ENCODE data around the gene PDCL3.

PDCL3 gene

DNA sequence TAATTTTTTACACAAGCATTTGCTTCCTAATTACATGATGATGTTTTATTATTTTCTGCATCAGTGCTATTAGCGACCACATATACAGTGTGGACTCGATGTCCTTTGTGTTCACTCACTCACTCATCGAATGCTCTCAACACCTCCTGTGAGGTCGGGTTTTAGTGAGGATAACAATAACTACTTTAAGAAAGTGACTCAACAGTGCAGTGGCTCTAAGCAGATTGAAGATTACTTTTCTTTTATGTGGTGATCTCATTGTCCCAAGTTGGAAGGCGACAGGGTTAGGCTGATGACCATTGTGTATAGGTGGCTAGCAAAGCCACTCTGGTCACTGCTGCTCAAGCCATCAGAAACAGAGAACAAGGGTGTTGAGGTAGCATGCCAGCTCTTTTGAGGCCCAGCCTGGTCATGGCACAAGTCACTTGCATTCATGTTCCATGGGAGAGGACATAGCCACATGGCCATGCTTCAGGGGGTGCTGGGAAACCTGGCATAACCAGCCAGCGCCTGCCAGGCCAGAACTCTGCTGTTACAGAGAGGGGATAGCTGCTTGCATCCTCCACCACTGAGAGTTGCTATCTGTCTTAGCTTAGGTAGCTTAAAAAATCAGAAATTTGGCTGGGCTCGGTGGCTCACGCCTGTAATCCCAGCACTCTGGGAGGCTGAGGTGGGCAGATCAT, 60.4 kb downstream of the PDCL3 start:
- Histone ChIP-seq H3K4me2 (ENCODE audit: low read depth, low read length) (no peak overlapping the region), H3K27me3 (replicated peaks; ENCODE audit: insufficient read depth, low read length) (no peaks in the 10 kb centered on the region), H3F3A (ENCODE audit: insufficient read depth, low read length) (no peaks in the 10 kb centered on the region), H3K4me1 (ENCODE audit: low read length) (no peaks in the 10 kb centered on the region), H3K79me2 (ENCODE audit: low read length) (no peaks in the 10 kb centered on the region), H3K4me3 (ENCODE audit: low read length) (no peak overlapping the region), H3K9me2 (replicated peaks; ENCODE audit: insufficient read depth, low read length) (no peaks in the 10 kb centered on the region), H3K36me3 (replicated peaks; ENCODE audit: insufficient read depth, low read length) (no peaks in the 10 kb centered on the region), H3K9ac (ENCODE audit: low read length) (no peak overlapping the region), H2AFZ (ENCODE audit: low read length) (no peak overlapping the region), H3K27ac (ENCODE audit: low read length) (no peak overlapping the region), H3K9me3 (replicated peaks; ENCODE audit: insufficient read depth, low read length) (no peaks in the 10 kb centered on the region), H4K20me1 (ENCODE audit: insufficient read depth, low read length) (no peaks in the 10 kb centered on the region)
- no peak for DNase-seq
- no peak for TF ChIP-seq EZH2phosphoT487 (IDR thresholded peaks at IDR 0.05; ENCODE audit: low read length)
- TF ChIP-seq, protein P1, sequence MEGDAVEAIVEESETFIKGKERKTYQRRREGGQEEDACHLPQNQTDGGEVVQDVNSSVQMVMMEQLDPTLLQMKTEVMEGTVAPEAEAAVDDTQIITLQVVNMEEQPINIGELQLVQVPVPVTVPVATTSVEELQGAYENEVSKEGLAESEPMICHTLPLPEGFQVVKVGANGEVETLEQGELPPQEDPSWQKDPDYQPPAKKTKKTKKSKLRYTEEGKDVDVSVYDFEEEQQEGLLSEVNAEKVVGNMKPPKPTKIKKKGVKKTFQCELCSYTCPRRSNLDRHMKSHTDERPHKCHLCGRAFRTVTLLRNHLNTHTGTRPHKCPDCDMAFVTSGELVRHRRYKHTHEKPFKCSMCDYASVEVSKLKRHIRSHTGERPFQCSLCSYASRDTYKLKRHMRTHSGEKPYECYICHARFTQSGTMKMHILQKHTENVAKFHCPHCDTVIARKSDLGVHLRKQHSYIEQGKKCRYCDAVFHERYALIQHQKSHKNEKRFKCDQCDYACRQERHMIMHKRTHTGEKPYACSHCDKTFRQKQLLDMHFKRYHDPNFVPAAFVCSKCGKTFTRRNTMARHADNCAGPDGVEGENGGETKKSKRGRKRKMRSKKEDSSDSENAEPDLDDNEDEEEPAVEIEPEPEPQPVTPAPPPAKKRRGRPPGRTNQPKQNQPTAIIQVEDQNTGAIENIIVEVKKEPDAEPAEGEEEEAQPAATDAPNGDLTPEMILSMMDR (IDR thresholded peaks at IDR 0.05; ENCODE audit: low read length), result no peak
- no peak for TF ChIP-seq EZH2 (optimal IDR thresholded peaks at IDR 0.05; ENCODE audit: low read depth, low read length)

DNA sequence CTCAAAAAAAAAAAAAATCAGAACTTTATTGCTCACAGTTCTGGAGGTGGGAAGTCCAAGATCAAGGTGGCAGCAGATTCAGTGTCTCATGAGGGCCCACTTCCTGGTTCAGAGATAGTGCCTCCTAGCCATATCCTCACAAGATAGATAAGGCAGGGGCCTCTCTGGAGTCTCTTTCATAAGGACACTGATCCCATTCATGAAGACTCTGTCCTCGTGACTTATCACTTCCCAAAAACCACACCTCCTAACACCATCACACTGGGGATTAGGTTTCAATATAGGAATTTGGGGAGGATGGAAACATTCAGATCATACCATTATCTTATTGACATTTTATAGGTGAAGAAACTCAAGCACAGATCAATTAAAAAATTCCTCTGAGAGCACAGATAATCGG, 61.1 kb downstream of the PDCL3 start:
- H2AFZ ChIP-seq (ENCODE audit: low read length), result no peak overlapping the region
- H3K4me2 ChIP-seq (ENCODE audit: low read depth, low read length), result no peak overlapping the region
- no peak overlapping the region for H3K4me3 ChIP-seq (ENCODE audit: low read length)
- no peak overlapping the region for H3K9ac ChIP-seq (ENCODE audit: low read length)
- no peaks in the 10 kb centered on the region for H3K79me2 ChIP-seq (ENCODE audit: low read length)
- no peaks in the 10 kb centered on the region for H4K20me1 ChIP-seq (ENCODE audit: insufficient read depth, low read length)
- H3K36me3 ChIP-seq (replicated peaks; ENCODE audit: insufficient read depth, low read length), result no peaks in the 10 kb centered on the region
- H3K27me3 ChIP-seq (replicated peaks; ENCODE audit: insufficient read depth, low read length), result no peaks in the 10 kb centered on the region
- TF ChIP-seq, protein P1 (IDR thresholded peaks at IDR 0.05; ENCODE audit: low read length), result no peak
- no peak for TF ChIP-seq EZH2phosphoT487 (IDR thresholded peaks at IDR 0.05; ENCODE audit: low read length)
- TF ChIP-seq EZH2 (optimal IDR thresholded peaks at IDR 0.05; ENCODE audit: low read depth, low read length), result no peak
- H3F3A ChIP-seq (ENCODE audit: insufficient read depth, low read length), result no peaks in the 10 kb centered on the region
- H3K27ac ChIP-seq (ENCODE audit: low read length), result no peak overlapping the region
- no peak for DNase-seq
- H3K9me3 ChIP-seq (replicated peaks; ENCODE audit: insufficient read depth, low read length), result no peaks in the 10 kb centered on the region
- H3K9me2 ChIP-seq (replicated peaks; ENCODE audit: insufficient read depth, low read length), result no peaks in the 10 kb centered on the region
- H3K4me1 ChIP-seq (ENCODE audit: low read length), result no peaks in the 10 kb centered on the region

DNA sequence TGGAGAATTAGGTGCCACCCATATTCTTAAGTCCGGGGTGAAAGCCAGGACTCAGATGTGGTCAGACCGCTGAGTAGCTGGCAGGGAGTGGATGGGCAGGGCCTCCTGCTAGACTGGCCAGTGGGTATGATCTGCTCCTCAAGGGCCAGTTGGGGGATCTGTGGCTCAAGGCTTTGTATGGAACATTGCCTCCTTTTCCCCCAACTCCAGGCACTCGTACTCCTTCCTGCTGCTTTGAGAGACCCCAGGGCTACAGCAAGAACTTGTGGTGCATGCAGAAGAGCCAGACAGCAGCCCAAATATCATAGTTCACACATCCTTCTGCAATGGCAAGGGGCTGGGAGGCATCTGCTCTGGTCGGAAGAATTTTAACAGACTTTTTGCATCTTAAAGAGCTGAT, 61.7 kb downstream of the PDCL3 start:
- H3K27me3 ChIP-seq (replicated peaks; ENCODE audit: insufficient read depth, low read length), result no peaks in the 10 kb centered on the region
- H2AFZ ChIP-seq (ENCODE audit: low read length), result no peak overlapping the region
- H3F3A ChIP-seq (ENCODE audit: insufficient read depth, low read length), result no peaks in the 10 kb centered on the region
- no peaks in the 10 kb centered on the region for H3K79me2 ChIP-seq (ENCODE audit: low read length)
- no peaks in the 10 kb centered on the region for H4K20me1 ChIP-seq (ENCODE audit: insufficient read depth, low read length)
- TF ChIP-seq EZH2phosphoT487 (IDR thresholded peaks at IDR 0.05; ENCODE audit: low read length) (no peak), EZH2 (optimal IDR thresholded peaks at IDR 0.05; ENCODE audit: low read depth, low read length) (no peak)
- TF ChIP-seq, protein P1 (IDR thresholded peaks at IDR 0.05; ENCODE audit: low read length), result no peak
- H3K9me2 ChIP-seq (replicated peaks; ENCODE audit: insufficient read depth, low read length), result no peaks in the 10 kb centered on the region
- no peaks in the 10 kb centered on the region for H3K36me3 ChIP-seq (replicated peaks; ENCODE audit: insufficient read depth, low read length)
- H3K4me2 ChIP-seq (ENCODE audit: low read depth, low read length), result no peak overlapping the region
- H3K27ac ChIP-seq (ENCODE audit: low read length), result no peak overlapping the region
- no peaks in the 10 kb centered on the region for H3K9me3 ChIP-seq (replicated peaks; ENCODE audit: insufficient read depth, low read length)
- DNase-seq, result no peak
- H3K4me3 ChIP-seq (ENCODE audit: low read length), result no peak overlapping the region
- no peaks in the 10 kb centered on the region for H3K4me1 ChIP-seq (ENCODE audit: low read length)
- H3K9ac ChIP-seq (ENCODE audit: low read length), result no peak overlapping the region

All from MM.1S (cell line).